Right lobe of liver (tissue), 4 donors: ENCODE data around the gene CUL3.

Experiments
- CTCF ChIP-seq, 4 donors: fragments of 200-600 bp in 3 of 4; fragments of 450-650 bp in 1 of 4; IDR thresholded peaks; one replicate each; pipeline versions ENCODE4 v1.5.1 to v1.8.0; 2016 to 2022; ENCODE audit warnings: antibody characterized with exemption in 4 of 4, mild to moderate bottlenecking in 2 of 4
- POLR2A ChIP-seq: fragments of 450-650 bp; IDR thresholded peaks from one replicate; pipeline ENCODE4 v1.6.1; 2017; ENCODE audit warnings: antibody characterized with exemption, mild to moderate bottlenecking
- donor health status: DM: no; HTN: no; CAD: no.
- donor health status: DM: no; HTN: no; CAD: no.
- donor health status: DM: no; HTN: yes; CAD: no.

- TF ChIP-seq CTCF (IDR thresholded peaks at IDR 0.05): no peak
- no peak for TF ChIP-seq POLR2A
Measured at GRCh38 chr2:224520064-224520463, 65.1 kb downstream of the CUL3 start.
